Sigmoid colon (tissue), 7 donors: Measurements from ENCODE around the gene DHDDS. TPM values are rescaled to one million over a fixed set of nuclear protein-coding genes. Genes with fewer than 3 reads are reported as not detected.

ENCODE experiments used
- DNase-seq: peaks from one replicate; pipeline ENCODE4 v3.0.0-alpha.2; 2019
- H3K27ac ChIP-seq, 4 donors: fragments of 200-600 bp; sonication (generic); one replicate each; pipeline ENCODE4 v1.5.1; 2016 to 2019; ENCODE audit warnings: mild to moderate bottlenecking in 1 of 4
- H3K27me3 ChIP-seq, 3 donors: fragments of 200-600 bp; sonication (generic); one replicate each; pipeline ENCODE4 v1.5.1; 2019; ENCODE audit warnings: mild to moderate bottlenecking in 1 of 3
- H3K36me3 ChIP-seq, 4 donors: fragments of 200-600 bp; sonication (generic); one replicate each; pipeline ENCODE4 v1.5.1; 2016 to 2019
- H3K4me1 ChIP-seq, 4 donors: fragments of 200-600 bp; sonication (generic); one replicate each; pipeline ENCODE4 v1.5.1; 2017 to 2019
- H3K4me3 ChIP-seq, 4 donors: fragments of 200-600 bp; sonication (generic); one replicate each; pipeline ENCODE4 v1.5.1; 2017 to 2019; ENCODE audit warnings: mild to moderate bottlenecking in 2 of 4, moderate library complexity in 1 of 4
- H3K9me3 ChIP-seq, 4 donors: fragments of 200-600 bp in 3 of 4; sonication (generic) in 3 of 4; one replicate each; pipeline versions ENCODE4 v1.5.1 to v1.6.1; 2013 to 2019
- CTCF ChIP-seq, 4 experiments: fragments of 450-650 bp in 3 of 4; fragments of 200-600 bp in 1 of 4; IDR thresholded peaks; one replicate each; pipeline ENCODE4 v1.5.1; 2016 to 2019; ENCODE audit warnings: antibody characterized with exemption in 4 of 4, mild to moderate bottlenecking in 3 of 4, moderate library complexity in 2 of 4
- EP300 ChIP-seq, 4 donors: sonication (generic); formaldehyde crosslinking; IDR thresholded peaks; one replicate each; pipeline ENCODE4 v1.6.1; 2017; ENCODE audit warnings: antibody characterized with exemption in 4 of 4
- POLR2A ChIP-seq, 2 donors: fragments of 450-650 bp; IDR thresholded peaks; one replicate each; pipeline ENCODE4 v1.6.1; 2016; ENCODE audit warnings: antibody characterized with exemption in 2 of 2, mild to moderate bottlenecking in 2 of 2, moderate library complexity in 2 of 2
- POLR2AphosphoS5 ChIP-seq, 4 donors: sonication (generic); formaldehyde crosslinking; IDR thresholded peaks; one replicate each; pipeline ENCODE4 v1.6.1; 2017; ENCODE audit warnings: antibody characterized with exemption in 4 of 4
- WGBS, 2 donors: extraction: QIAGEN DNeasy Blood & Tissue Kit; methylation state at CpG; one replicate each; pipeline ENCODE4 v1.1.7; 2013; 5-methylcytosine and 5-hydroxymethylcytosine counted together
- intact Hi-C: fragments of 100-400 bp; cut with DNase I; formaldehyde crosslinking; loops from one replicate; pipeline ENCODE4 v1.15.1; 2023
- polyA plus RNA-seq, 3 donors: library from polyadenylated mRNA; stranded (reverse); fragments of 200-250 nt; gene quantifications; one replicate each; pipeline ENCODE4 v1.2.3, GENCODE V29; 2013
- total RNA-seq, 4 donors: library from RNA; depleted of rRNA; stranded (reverse); fragments of >200 nt; gene quantifications; one replicate each; pipeline ENCODE4 v1.1.0, GENCODE V29; 2016
- donor health status: healthy with polysubstance abuse.
- donor health status: Bipolar disorder and iron deficiency.
- donor health status: healthy.

DHDDS gene
- total and polyA plus RNA-seq, 7 donors, result 16.6 to 64.3 (median 33.5) TPM

GRCh38 chr1:26472901-26473845 lies 41.1 kb downstream of the DHDDS start:
- TF ChIP-seq POLR2AphosphoS5 (IDR thresholded peaks at IDR 0.05) (peak; percentile 66 to 90 (median 72)), CTCF (IDR thresholded peaks at IDR 0.05) (no peak), POLR2A (IDR thresholded peaks at IDR 0.05) (peak in 1 of 2 donors; percentile 27), EP300 (IDR thresholded peaks at IDR 0.05) (peak in 1 of 4 donors; percentile 79)
- peaks cover 0 to 33% (median 26%) of the 10 kb centered on the region in 4 donors for H3K4me1 ChIP-seq
- H3K36me3 ChIP-seq, result peaks cover 0 to 51% (median 10%) of the 10 kb centered on the region in 4 donors
- WGBS, 2 donors, result 2 to 4% methylated on average over 71 of the region's 71 CpGs
- intact Hi-C loops, result loop anchor here (2.0 to 5.0 kb wide), 3 partner anchors 28 to 196 kb away; partner anchors contain the start of gene DHDDS
- no peaks in the 10 kb centered on the region for H3K9me3 ChIP-seq
- no peaks in the 10 kb centered on the region for H3K27me3 ChIP-seq
- DNase-seq, result peak; percentile 99
- H3K4me3 ChIP-seq, result peak overlapping the region; percentile 91 to 99 (median 98)
- H3K27ac ChIP-seq, result peak overlapping the region; percentile 100

GRCh38 chr1:26474818-26475217 lies 42.7 kb downstream of the DHDDS start:
- DNase-seq, result peak; percentile 9
- 92 to 98% methylated on average over 1 of the region's 1 CpG for WGBS, 2 donors
- no peaks in the 10 kb centered on the region for H3K27me3 ChIP-seq
- H3K4me1 ChIP-seq, result peaks cover 0 to 33% (median 26%) of the 10 kb centered on the region in 4 donors
- intact Hi-C loops, result loop anchor here (5.0 kb wide), 1 partner anchor 198 kb away; no protein-coding TSS in a partner anchor
- H3K27ac ChIP-seq, result no peak overlapping the region
- H3K36me3 ChIP-seq, result peaks cover 0 to 53% (median 13%) of the 10 kb centered on the region in 4 donors
- H3K4me3 ChIP-seq, result no peak overlapping the region
- no peaks in the 10 kb centered on the region for H3K9me3 ChIP-seq
- no peak for TF ChIP-seq CTCF (IDR thresholded peaks at IDR 0.05)

GRCh38 chr1:26475989-26476388 lies 43.9 kb downstream of the DHDDS start:
- no peak overlapping the region for H3K27ac ChIP-seq
- intact Hi-C loops, result no loop called here
- no peak for TF ChIP-seq CTCF (IDR thresholded peaks at IDR 0.05)
- no peak for TF ChIP-seq POLR2A (IDR thresholded peaks at IDR 0.05)
- no peak for TF ChIP-seq EP300 (IDR thresholded peaks at IDR 0.05)
- TF ChIP-seq POLR2AphosphoS5 (IDR thresholded peaks at IDR 0.05), result no peak
- 86 to 92% methylated on average over 3 of the region's 3 CpGs for WGBS, 2 donors
- H3K27me3 ChIP-seq, result no peaks in the 10 kb centered on the region
- H3K36me3 ChIP-seq, result peaks cover 0 to 59% (median 13%) of the 10 kb centered on the region in 4 donors
- no peaks in the 10 kb centered on the region for H3K9me3 ChIP-seq
- H3K4me1 ChIP-seq, result peaks cover 0 to 27% (median 23%) of the 10 kb centered on the region in 4 donors
- no peak for DNase-seq
- no peak overlapping the region for H3K4me3 ChIP-seq

GRCh38 chr1:26476958-26477357 lies 44.8 kb downstream of the DHDDS start:
- Histone ChIP-seq H3K9me3 (no peaks in the 10 kb centered on the region), H3K4me3 (no peak overlapping the region), H3K36me3 (peaks cover 0 to 59% (median 13%) of the 10 kb centered on the region in 4 donors), H3K27ac (no peak overlapping the region), H3K4me1 (peaks cover 0 to 18% (median 13%) of the 10 kb centered on the region in 4 donors), H3K27me3 (no peaks in the 10 kb centered on the region)
- TF ChIP-seq POLR2A (IDR thresholded peaks at IDR 0.05) (no peak), EP300 (IDR thresholded peaks at IDR 0.05) (no peak), POLR2AphosphoS5 (IDR thresholded peaks at IDR 0.05) (no peak), CTCF (IDR thresholded peaks at IDR 0.05) (no peak)
- 82 to 84% methylated on average over 4 of the region's 4 CpGs for WGBS, 2 donors
- intact Hi-C loops, result no loop called here
- peak; percentile 2 for DNase-seq
